Mucosa of rectum (tissue), 2 donors: ENCODE measurements around the gene TRRAP.

Experiments
- H3K27ac ChIP-seq, 2 donors: one replicate each; pipeline ENCODE4 v1.7.0; 2013; ENCODE audit warnings: inconsistent platforms in 2 of 2, low read depth in 2 of 2, low read length in 2 of 2
- H3K27me3 ChIP-seq, 2 donors: one replicate each; pipeline ENCODE4 v1.7.0; 2013; ENCODE audit warnings: low read length in 2 of 2; ENCODE audit not compliant: control insufficient read depth in 2 of 2, insufficient read depth in 2 of 2
- H3K36me3 ChIP-seq, 2 donors: one replicate each; pipeline ENCODE4 v1.7.0; 2013; ENCODE audit warnings: low read length in 2 of 2; ENCODE audit not compliant: control insufficient read depth in 2 of 2, insufficient read depth in 2 of 2
- H3K4me1 ChIP-seq, 2 donors: one replicate each; pipeline ENCODE4 v1.7.0; 2013; ENCODE audit warnings: low read length in 2 of 2, mild to moderate bottlenecking in 1 of 2; ENCODE audit not compliant: control insufficient read depth in 2 of 2, insufficient read depth in 2 of 2
- H3K4me3 ChIP-seq, 2 donors: one replicate each; pipeline ENCODE4 v1.7.0; 2013; ENCODE audit warnings: low read length in 2 of 2
- H3K9ac ChIP-seq, 2 donors: one replicate each; pipeline ENCODE4 v1.7.0; 2013; ENCODE audit warnings: low read length in 2 of 2, low read depth in 1 of 2, mild to moderate bottlenecking in 1 of 2
- H3K9me3 ChIP-seq, 2 donors: one replicate each; pipeline ENCODE4 v1.7.0; 2013; ENCODE audit warnings: low read length in 2 of 2; ENCODE audit not compliant: control insufficient read depth in 2 of 2
- donor health status: healthy.
- donor health status: Normal muscosa, but diverticular disease.

TRRAP gene

GRCh38 chr7:98976396-98977185, 98.3 kb downstream of the TRRAP start:
- no peaks in the 10 kb centered on the region for H3K4me1 ChIP-seq
- peaks cover 80 to 91% of the 10 kb centered on the region in 2 donors for H3K36me3 ChIP-seq
- H3K9me3 ChIP-seq, result no peaks in the 10 kb centered on the region
- H3K9ac ChIP-seq, result no peak overlapping the region
- no peaks in the 10 kb centered on the region for H3K27me3 ChIP-seq
- H3K27ac ChIP-seq, result no peak overlapping the region
- H3K4me3 ChIP-seq, result no peak overlapping the region

DNA sequence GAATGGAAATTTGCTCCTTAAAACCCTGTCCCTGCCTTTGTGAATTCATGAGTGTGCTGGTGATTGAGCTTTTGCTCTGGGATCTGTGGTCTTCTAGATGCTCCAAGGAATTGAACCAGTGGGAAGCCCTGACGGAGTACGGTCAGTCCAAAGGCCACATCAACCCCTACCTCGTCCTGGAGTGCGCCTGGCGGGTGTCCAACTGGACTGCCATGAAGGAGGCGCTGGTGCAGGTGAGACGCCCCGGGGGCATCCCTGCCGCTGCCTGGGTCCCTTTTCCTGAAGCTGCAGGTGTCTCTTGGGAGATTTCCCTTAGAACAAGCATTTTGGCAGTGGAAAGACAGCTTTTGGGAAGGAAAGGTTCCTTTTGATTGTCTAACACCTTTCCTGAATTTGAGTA, 100.3 kb downstream of the TRRAP start:
- H3K27me3 ChIP-seq, result no peaks in the 10 kb centered on the region
- no peak overlapping the region for H3K9ac ChIP-seq
- no peak overlapping the region for H3K4me3 ChIP-seq
- peaks cover 82 to 92% of the 10 kb centered on the region in 2 donors for H3K36me3 ChIP-seq
- no peaks in the 10 kb centered on the region for H3K9me3 ChIP-seq
- no peak overlapping the region for H3K27ac ChIP-seq
- H3K4me1 ChIP-seq, result no peaks in the 10 kb centered on the region

DNA sequence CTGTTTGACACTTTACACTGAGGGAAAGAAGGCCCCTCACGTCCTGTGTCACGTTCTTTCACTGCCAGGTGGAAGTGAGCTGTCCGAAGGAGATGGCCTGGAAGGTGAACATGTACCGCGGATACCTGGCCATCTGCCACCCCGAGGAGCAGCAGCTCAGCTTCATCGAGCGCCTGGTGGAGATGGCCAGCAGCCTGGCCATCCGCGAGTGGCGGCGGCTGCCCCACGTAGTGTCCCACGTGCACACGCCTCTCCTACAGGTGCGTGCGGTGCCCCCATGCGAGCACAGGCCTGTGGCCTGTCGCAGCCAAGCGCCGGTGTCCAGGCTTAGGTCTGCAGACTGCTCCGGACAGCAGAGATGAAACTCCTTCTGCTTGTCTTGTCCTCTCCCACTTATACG, 103.4 kb downstream of the TRRAP start:
- no peaks in the 10 kb centered on the region for H3K27me3 ChIP-seq
- peaks cover 80 to 91% of the 10 kb centered on the region in 2 donors for H3K36me3 ChIP-seq
- no peaks in the 10 kb centered on the region for H3K9me3 ChIP-seq
- H3K9ac ChIP-seq, result no peak overlapping the region
- H3K27ac ChIP-seq, result no peak overlapping the region
- H3K4me3 ChIP-seq, result no peak overlapping the region
- no peaks in the 10 kb centered on the region for H3K4me1 ChIP-seq

DNA sequence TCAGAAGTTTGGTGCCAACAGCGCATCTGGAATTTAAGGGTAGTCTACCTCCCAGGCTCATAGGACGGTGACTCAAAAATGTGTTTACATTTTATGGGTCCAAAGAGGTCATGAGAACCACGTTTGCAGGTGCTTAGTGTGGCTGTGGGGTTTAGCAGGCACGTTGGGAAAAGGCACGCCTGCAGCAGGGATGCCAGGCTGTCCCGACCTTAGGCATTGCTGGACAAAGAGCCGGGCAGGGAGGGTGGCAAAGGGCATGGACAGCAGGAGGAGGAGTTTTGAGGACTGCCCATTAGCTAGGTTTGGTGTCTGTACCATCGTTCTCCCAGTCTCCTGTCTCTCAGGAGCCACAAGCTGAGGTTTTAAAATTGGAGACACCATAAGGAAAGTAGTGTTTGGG, 104.4 kb downstream of the TRRAP start:
- no peak overlapping the region for H3K4me3 ChIP-seq
- peaks cover 79 to 92% of the 10 kb centered on the region in 2 donors for H3K36me3 ChIP-seq
- no peaks in the 10 kb centered on the region for H3K9me3 ChIP-seq
- H3K4me1 ChIP-seq, result no peaks in the 10 kb centered on the region
- no peaks in the 10 kb centered on the region for H3K27me3 ChIP-seq
- H3K27ac ChIP-seq, result no peak overlapping the region
- no peak overlapping the region for H3K9ac ChIP-seq

DNA sequence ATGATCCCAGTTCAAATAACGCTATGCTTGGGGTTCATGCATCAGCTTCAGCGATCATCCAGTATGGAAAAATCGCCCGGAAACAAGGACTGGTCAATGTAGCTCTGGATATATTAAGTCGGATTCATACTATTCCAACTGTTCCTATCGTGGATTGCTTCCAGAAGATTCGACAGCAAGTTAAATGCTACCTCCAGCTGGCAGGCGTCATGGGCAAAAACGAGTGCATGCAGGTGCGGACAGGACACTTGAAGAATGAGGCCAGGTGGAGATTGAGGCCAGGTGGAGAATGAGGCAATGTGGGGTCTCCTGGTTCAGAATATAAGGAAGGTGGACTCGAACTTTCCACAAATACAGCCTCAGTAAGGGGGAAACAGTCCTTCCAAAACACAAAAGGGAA, 105.8 kb downstream of the TRRAP start:
- Histone ChIP-seq H3K36me3 (peaks cover 78 to 89% of the 10 kb centered on the region in 2 donors), H3K9me3 (no peaks in the 10 kb centered on the region), H3K27me3 (no peaks in the 10 kb centered on the region), H3K27ac (no peak overlapping the region), H3K4me3 (no peak overlapping the region), H3K4me1 (no peaks in the 10 kb centered on the region), H3K9ac (no peak overlapping the region)

- no peaks in the 10 kb centered on the region for H3K4me1 ChIP-seq
- peaks cover 79 to 87% of the 10 kb centered on the region in 2 donors for H3K36me3 ChIP-seq
- no peaks in the 10 kb centered on the region for H3K9me3 ChIP-seq
- no peak overlapping the region for H3K4me3 ChIP-seq
- H3K27ac ChIP-seq, result no peak overlapping the region
- no peaks in the 10 kb centered on the region for H3K27me3 ChIP-seq
- no peak overlapping the region for H3K9ac ChIP-seq
Measured at GRCh38 chr7:98985406-98985805, 107.1 kb downstream of the TRRAP start.

DNA sequence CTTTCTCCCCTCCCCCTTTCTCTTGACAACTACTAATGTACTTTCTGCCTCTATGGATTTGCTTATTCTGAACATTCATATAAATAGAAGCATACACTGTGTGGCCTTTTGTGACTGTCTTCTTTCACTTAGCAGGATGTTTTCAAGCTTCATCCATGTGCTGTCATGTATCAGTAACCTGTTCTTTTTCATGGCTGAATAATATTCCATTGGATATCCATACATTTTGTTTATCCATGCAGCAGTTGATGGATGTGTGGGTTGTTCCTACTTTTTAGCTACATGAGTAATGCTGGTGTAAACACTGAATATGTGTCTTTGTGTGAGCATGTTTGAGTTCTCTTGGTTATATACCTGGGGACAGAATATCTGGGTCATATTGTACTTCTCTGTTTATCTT, 107.6 kb downstream of the TRRAP start:
- Histone ChIP-seq H3K9me3 (no peaks in the 10 kb centered on the region), H3K27me3 (no peaks in the 10 kb centered on the region), H3K9ac (no peak overlapping the region), H3K27ac (no peak overlapping the region), H3K4me1 (no peaks in the 10 kb centered on the region), H3K36me3 (peaks cover 82 to 90% of the 10 kb centered on the region in 2 donors), H3K4me3 (no peak overlapping the region)

DNA sequence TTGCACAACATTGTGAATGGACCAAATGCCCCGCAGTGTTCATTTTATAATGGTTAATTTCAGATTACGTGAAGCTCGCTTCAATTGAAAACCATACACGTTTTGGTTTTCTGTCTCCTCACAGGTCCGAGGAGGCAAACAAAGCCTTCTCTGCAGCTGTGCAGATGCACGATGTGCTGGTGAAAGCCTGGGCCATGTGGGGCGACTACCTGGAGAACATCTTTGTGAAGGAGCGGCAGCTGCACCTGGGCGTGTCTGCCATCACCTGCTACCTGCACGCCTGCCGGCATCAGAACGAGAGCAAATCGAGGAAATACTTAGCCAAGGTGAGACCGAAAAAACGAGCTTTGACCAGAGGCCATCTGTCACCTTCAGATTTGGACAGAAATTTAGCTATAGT, 110.3 kb downstream of the TRRAP start:
- Histone ChIP-seq H3K4me1 (no peaks in the 10 kb centered on the region), H3K36me3 (peaks cover 82 to 91% of the 10 kb centered on the region in 2 donors), H3K9ac (no peak overlapping the region), H3K27ac (no peak overlapping the region), H3K4me3 (no peak overlapping the region), H3K9me3 (no peaks in the 10 kb centered on the region), H3K27me3 (no peaks in the 10 kb centered on the region)

- H3K36me3 ChIP-seq, result peaks cover 87 to 92% of the 10 kb centered on the region in 2 donors
- no peak overlapping the region for H3K4me3 ChIP-seq
- H3K27ac ChIP-seq, result no peak overlapping the region
- no peaks in the 10 kb centered on the region for H3K9me3 ChIP-seq
- no peak overlapping the region for H3K9ac ChIP-seq
- H3K27me3 ChIP-seq, result no peaks in the 10 kb centered on the region
- H3K4me1 ChIP-seq, result no peaks in the 10 kb centered on the region
Measured at GRCh38 chr7:98990356-98990755, 112.0 kb downstream of the TRRAP start.

DNA sequence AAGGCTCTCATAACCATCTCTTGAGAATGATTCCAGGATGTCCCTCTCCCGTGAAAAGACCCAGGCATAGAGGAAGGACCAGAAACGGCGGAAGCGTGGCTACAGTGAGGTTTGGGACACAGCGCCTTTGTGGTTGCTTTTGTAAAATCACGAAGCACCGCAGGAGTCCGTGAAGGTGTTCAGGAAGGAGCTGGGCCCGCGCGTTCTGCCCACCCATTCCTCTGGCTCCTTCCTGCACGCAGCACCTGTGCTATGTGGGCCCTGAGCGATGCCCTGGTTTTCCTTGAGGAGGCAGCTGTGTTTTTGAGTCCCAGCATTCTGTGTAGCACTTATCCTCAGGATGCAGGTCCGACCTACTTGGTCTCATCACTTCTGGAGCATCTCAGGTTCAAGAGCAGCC, 112.8 kb downstream of the TRRAP start:
- peaks cover 87 to 92% of the 10 kb centered on the region in 2 donors for H3K36me3 ChIP-seq
- H3K4me1 ChIP-seq, result no peaks in the 10 kb centered on the region
- H3K9me3 ChIP-seq, result no peaks in the 10 kb centered on the region
- H3K4me3 ChIP-seq, result no peak overlapping the region
- no peaks in the 10 kb centered on the region for H3K27me3 ChIP-seq
- H3K9ac ChIP-seq, result no peak overlapping the region
- H3K27ac ChIP-seq, result no peak overlapping the region
